Erythroblast (primary cell): ENCODE results near the gene PARP2.

Experiments used
- DNase-seq, 2 experiments: peaks; one replicate each; lab custom pipeline; 2025; lab: John Stamatoyannopoulos, UW
- GATA1 ChIP-seq: IDR thresholded peaks from 2 replicates; pipeline ENCODE4 v1.6.1; 2011; ENCODE audit warnings: low read depth, mild to moderate bottlenecking, control low read depth, low read length, moderate library complexity
- POLR2A ChIP-seq: IDR thresholded peaks from 2 replicates; pipeline ENCODE4 v1.6.1; 2011; ENCODE audit warnings: mild to moderate bottlenecking, low read length

PARP2 gene

GRCh38 chr14:20376071-20376588 is 32.7 kb downstream of the PARP2 start:
- no peak for DNase-seq
- no peak for TF ChIP-seq GATA1
- TF ChIP-seq POLR2A, result no peak

- TF ChIP-seq GATA1, result no peak
- no peak for TF ChIP-seq POLR2A
- DNase-seq, result no peak
Observed at GRCh38 chr14:20377171-20377570, 33.7 kb downstream of the PARP2 start.

GRCh38 chr14:20379743-20380142 is 36.3 kb downstream of the PARP2 start:
- no peak for TF ChIP-seq GATA1
- TF ChIP-seq POLR2A, result no peak
- DNase-seq, result no peak

GRCh38 chr14:20380681-20381080 is 37.2 kb downstream of the PARP2 start:
- TF ChIP-seq GATA1 (no peak), POLR2A (no peak)
- no peak for DNase-seq

- DNase-seq, result no peak
- TF ChIP-seq GATA1, result no peak
- TF ChIP-seq POLR2A, result no peak
Observed at GRCh38 chr14:20381341-20381740, 37.9 kb downstream of the PARP2 start.

GRCh38 chr14:20382526-20382925 is 39.1 kb downstream of the PARP2 start:
- TF ChIP-seq POLR2A (no peak), GATA1 (no peak)

GRCh38 chr14:20383032-20383431 is 39.6 kb downstream of the PARP2 start:
- TF ChIP-seq GATA1 (no peak), POLR2A (no peak)
- DNase-seq, result no peak

More at GRCh38 chr14:20382526-20382925, 39.1 kb downstream of the PARP2 start:
- no peak for DNase-seq

GRCh38 chr14:20383636-20384035 is 40.2 kb downstream of the PARP2 start:
- no peak for DNase-seq
- no peak for TF ChIP-seq GATA1
- no peak for TF ChIP-seq POLR2A

GRCh38 chr14:20384321-20384720 is 40.9 kb downstream of the PARP2 start:
- TF ChIP-seq POLR2A (no peak), GATA1 (no peak)
- DNase-seq, result no peak

GRCh38 chr14:20384886-20385285 is 41.5 kb downstream of the PARP2 start:
- TF ChIP-seq POLR2A, result no peak
- no peak for TF ChIP-seq GATA1
- DNase-seq, result no peak

GRCh38 chr14:20386276-20386855 is 42.9 kb downstream of the PARP2 start:
- TF ChIP-seq POLR2A (no peak), GATA1 (no peak)
- DNase-seq, result no peak

- no peak for TF ChIP-seq GATA1
- DNase-seq, result no peak
Observed at GRCh38 chr14:20387576-20387975, 44.1 kb downstream of the PARP2 start.

- TF ChIP-seq POLR2A, result no peak
- DNase-seq, result no peak
Observed at GRCh38 chr14:20388159-20388558, 44.7 kb downstream of the PARP2 start.

- DNase-seq, result no peak
- TF ChIP-seq POLR2A, result no peak
- TF ChIP-seq GATA1, result no peak
Observed at GRCh38 chr14:20391505-20391904, 48.1 kb downstream of the PARP2 start.

GRCh38 chr14:20397511-20397910 is 54.1 kb downstream of the PARP2 start:
- no peak for TF ChIP-seq GATA1
- no peak for TF ChIP-seq POLR2A
- DNase-seq, result no peak

GRCh38 chr14:20400589-20400964 is 57.1 kb downstream of the PARP2 start:
- DNase-seq, result no peak

More at GRCh38 chr14:20400589-20400964, 57.1 kb downstream of the PARP2 start:
- TF ChIP-seq GATA1 (no peak), POLR2A (no peak)
